ENCODE measurements around the gene RSBN1L. TPM values are rescaled to one million over a fixed set of nuclear protein-coding genes. Genes with fewer than 3 reads are reported as not detected.

The RSBN1L gene
- total RNA-seq, 4 donors from 2014 or later: 13.7 to 26.2 (median 19.8) TPM

DNA sequence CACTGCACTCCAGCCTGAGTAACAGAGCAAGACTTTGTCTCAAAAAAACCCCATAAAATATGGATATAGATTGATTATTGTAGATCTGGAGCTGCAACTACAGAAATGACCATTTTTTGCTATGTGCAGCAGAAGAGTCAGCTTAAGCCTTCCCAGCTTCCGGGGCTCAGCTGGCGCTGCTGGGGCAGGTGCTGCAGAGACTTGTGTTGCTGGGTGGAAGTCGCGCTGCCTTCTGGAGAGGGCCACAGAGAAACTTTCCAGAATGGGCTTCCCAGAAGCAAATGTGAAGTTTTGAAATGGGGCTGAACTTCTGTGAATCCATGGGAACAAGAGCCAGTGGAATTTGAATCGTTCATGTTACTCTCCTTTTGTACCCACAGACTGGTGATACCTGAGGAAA lies 37.3 kb upstream of the RSBN1L start:
- in situ Hi-C loops (cut with MboI; ENCODE audit: low pct_ligation_motif_present in 1 of 4, low pct_unique_long_range_greater_than_20kb in 1 of 4, low sequenced_read_pairs in 3 of 4): loop anchor here in 2 of 4 donors (5.0 to 25.0 kb wide), 4 partner anchors 96 to 278 kb away; no protein-coding TSS in a partner anchor
- Histone ChIP-seq H3K27me3 (no peaks in the 10 kb centered on the region), H3K36me3 (no peaks in the 10 kb centered on the region), H3K9me3 (no peaks in the 10 kb centered on the region), H3K4me1 (peaks cover 1 to 35% (median 15%) of the 10 kb centered on the region in 4 donors), H3K4me3 (no peak overlapping the region), H3K27ac (no peak overlapping the region)
- WGBS, 2 donors (ENCODE audit: low coverage in 1 of 2): 91 to 97% methylated on average over 1 to 5 of the region's 5 CpGs
- intact Hi-C loops (cut with DNase I; ENCODE audit: low total_unique reads): loop anchor here (5.0 kb wide), 1 partner anchor 98 kb away; no protein-coding TSS in a partner anchor
- no peak for DNase-seq
- TF ChIP-seq EP300 (IDR thresholded peaks at IDR 0.05; ENCODE audit: low read depth) (no peak), CTCF (IDR thresholded peaks at IDR 0.05) (no peak), POLR2A (IDR thresholded peaks at IDR 0.05) (no peak), POLR2AphosphoS5 (IDR thresholded peaks at IDR 0.05) (no peak)

- Histone ChIP-seq H3K36me3 (no peaks in the 10 kb centered on the region), H3K27ac (no peak overlapping the region), H3K4me1 (peaks cover 0 to 28% (median 5%) of the 10 kb centered on the region in 4 donors), H3K27me3 (no peaks in the 10 kb centered on the region), H3K9me3 (no peaks in the 10 kb centered on the region), H3K4me3 (no peak overlapping the region)
- no peak for TF ChIP-seq CTCF (IDR thresholded peaks at IDR 0.05)
- no peak for TF ChIP-seq POLR2AphosphoS5 (IDR thresholded peaks at IDR 0.05)
- no peak for TF ChIP-seq POLR2A (IDR thresholded peaks at IDR 0.05)
- no peak for TF ChIP-seq EP300 (IDR thresholded peaks at IDR 0.05; ENCODE audit: low read depth)
- in situ Hi-C loops (cut with MboI; ENCODE audit: low pct_ligation_motif_present in 1 of 4, low pct_unique_long_range_greater_than_20kb in 1 of 4, low sequenced_read_pairs in 3 of 4): loop anchor here in 3 of 4 donors (10.0 to 25.0 kb wide), 3 partner anchors 93 to 373 kb away; no protein-coding TSS in a partner anchor
- 80 to 93% methylated on average over 2 to 5 of the region's 5 CpGs for WGBS, 2 donors (ENCODE audit: low coverage in 1 of 2)
- intact Hi-C loops (cut with DNase I; ENCODE audit: low total_unique reads): no loop called here
- no peak for DNase-seq
These were observed 34.4 kb upstream of the RSBN1L start for GRCh38 chr7:77661816-77662215.

GRCh38 chr7:77662869-77663268 lies 33.4 kb upstream of the RSBN1L start:
- H3K27ac ChIP-seq: no peak overlapping the region
- H3K27me3 ChIP-seq: no peaks in the 10 kb centered on the region
- H3K9me3 ChIP-seq: no peaks in the 10 kb centered on the region
- no peak overlapping the region for H3K4me3 ChIP-seq
- in situ Hi-C loops (cut with MboI; ENCODE audit: low pct_ligation_motif_present in 1 of 4, low pct_unique_long_range_greater_than_20kb in 1 of 4, low sequenced_read_pairs in 3 of 4): loop anchor here in 3 of 4 donors (10.0 to 25.0 kb wide), 3 partner anchors 92 to 372 kb away; no protein-coding TSS in a partner anchor
- DNase-seq: no peak
- no peaks in the 10 kb centered on the region for H3K36me3 ChIP-seq
- intact Hi-C loops (cut with DNase I; ENCODE audit: low total_unique reads): no loop called here
- H3K4me1 ChIP-seq: peaks cover 5 to 29% (median 12%) of the 10 kb centered on the region in 4 donors
- 73 to 86% methylated on average over 2 of the region's 2 CpGs for WGBS, 2 donors (ENCODE audit: low coverage in 1 of 2)
- TF ChIP-seq POLR2AphosphoS5 (IDR thresholded peaks at IDR 0.05) (no peak), CTCF (IDR thresholded peaks at IDR 0.05) (no peak), EP300 (IDR thresholded peaks at IDR 0.05; ENCODE audit: low read depth) (no peak)

DNA sequence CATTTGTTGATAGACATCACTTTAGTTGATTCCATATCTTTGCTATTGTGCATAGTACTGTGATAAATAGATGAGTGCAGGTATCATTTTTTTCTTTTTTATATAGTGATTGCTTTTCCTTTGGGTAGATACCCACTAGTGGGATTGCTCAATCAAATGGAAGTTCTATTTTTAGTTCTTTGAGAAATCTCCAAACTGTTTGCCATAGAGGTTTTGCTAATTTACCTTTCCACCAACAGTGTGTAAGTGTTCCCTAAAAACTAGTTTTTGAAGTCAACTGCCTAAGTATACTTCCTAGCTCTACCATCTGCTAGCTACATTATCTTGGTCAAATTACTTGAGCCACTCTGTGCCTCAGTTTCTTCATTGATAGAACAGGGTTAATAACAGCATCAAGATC lies 31.5 kb upstream of the RSBN1L start:
- Histone ChIP-seq H3K27ac (peak overlapping the region in 1 of 4 donors; percentile 1), H3K4me3 (no peak overlapping the region), H3K9me3 (no peaks in the 10 kb centered on the region), H3K4me1 (peaks cover 5 to 47% (median 20%) of the 10 kb centered on the region in 4 donors), H3K27me3 (no peaks in the 10 kb centered on the region), H3K36me3 (no peaks in the 10 kb centered on the region)
- no peak for DNase-seq
- no peak for TF ChIP-seq EP300 (IDR thresholded peaks at IDR 0.05; ENCODE audit: low read depth)
- TF ChIP-seq POLR2A (IDR thresholded peaks at IDR 0.05): no peak
- no peak for TF ChIP-seq POLR2AphosphoS5 (IDR thresholded peaks at IDR 0.05)
- no peak for TF ChIP-seq CTCF (IDR thresholded peaks at IDR 0.05)
- intact Hi-C loops (cut with DNase I; ENCODE audit: low total_unique reads): no loop called here
- in situ Hi-C loops (cut with MboI; ENCODE audit: low pct_ligation_motif_present in 1 of 4, low pct_unique_long_range_greater_than_20kb in 1 of 4, low sequenced_read_pairs in 3 of 4): loop anchor here in 3 of 4 donors (10.0 to 25.0 kb wide), 3 partner anchors 90 to 370 kb away; no protein-coding TSS in a partner anchor

Data from transverse colon (tissue), 4 donors.